Measurements from ENCODE around the gene KIAA0586. TPM values are rescaled to one million over a fixed set of nuclear protein-coding genes. Genes with fewer than 3 reads are reported as not detected.

Gene KIAA0586
- total RNA-seq, 1 experiment from 2014 or later = 42.3 TPM

GRCh38 chr14:58439476-58439875 is 12.0 kb downstream of the KIAA0586 start:
- Histone ChIP-seq H3K36me3 (ENCODE audit: insufficient read depth, low read length) (peaks cover 37% of the 10 kb centered on the region), H3K9me3 (ENCODE audit: low read length) (no peaks in the 10 kb centered on the region), H3K79me2 (ENCODE audit: low read length) (no peaks in the 10 kb centered on the region; the same call in 1 of the 2 replicates), H3K4me1 (ENCODE audit: low read length) (no peaks in the 10 kb centered on the region), H2AFZ (ENCODE audit: low read length) (no peak overlapping the region), H4K20me1 (ENCODE audit: insufficient read depth, low read depth, low read length) (no peaks in the 10 kb centered on the region), H3K27ac (ENCODE audit: low read length) (no peak overlapping the region), H3K27me3 (ENCODE audit: low read length) (no peaks in the 10 kb centered on the region), H3K4me2 (ENCODE audit: low read depth, low read length, poor library complexity, severe bottlenecking) (no peak overlapping the region), H3K4me3 (ENCODE audit: low read length) (no peak overlapping the region), H3K9ac (ENCODE audit: low read length) (no peak overlapping the region), H3K9me2 (replicated peaks; ENCODE audit: insufficient read depth, low read length) (no peaks in the 10 kb centered on the region)
- DNase-seq = no peak

DNA sequence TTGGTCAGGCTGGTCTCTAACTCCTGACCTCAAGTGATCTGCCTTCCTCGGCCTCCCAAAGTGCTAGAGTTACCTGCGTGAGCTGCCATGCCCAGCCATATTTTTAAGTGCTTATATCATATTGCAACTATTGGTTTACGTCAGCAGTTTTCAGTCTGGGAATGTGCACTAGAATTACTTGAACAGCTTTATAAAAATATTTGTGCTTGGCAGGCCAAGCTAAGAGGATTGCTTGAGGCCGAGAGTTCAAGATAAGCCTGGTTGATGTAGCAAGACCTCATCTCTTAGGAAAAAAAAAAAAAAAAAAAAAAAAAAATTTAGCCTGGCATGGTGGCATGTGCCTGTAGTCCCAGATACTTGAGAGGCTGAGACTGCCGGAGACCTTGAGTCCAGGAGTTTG is 17.1 kb downstream of the KIAA0586 start:
- Histone ChIP-seq H3K27me3 (ENCODE audit: low read length) (no peaks in the 10 kb centered on the region), H3K36me3 (ENCODE audit: insufficient read depth, low read length) (peaks cover 44% of the 10 kb centered on the region), H2AFZ (ENCODE audit: low read length) (no peak overlapping the region), H3K9me3 (ENCODE audit: low read length) (no peaks in the 10 kb centered on the region), H3K4me1 (ENCODE audit: low read length) (no peaks in the 10 kb centered on the region), H3K79me2 (ENCODE audit: low read length) (peaks cover 12% of the 10 kb centered on the region; the same call in 1 of the 2 replicates), H3K4me3 (ENCODE audit: low read length) (no peak overlapping the region), H3K9me2 (replicated peaks; ENCODE audit: insufficient read depth, low read length) (no peaks in the 10 kb centered on the region), H4K20me1 (ENCODE audit: insufficient read depth, low read depth, low read length) (no peaks in the 10 kb centered on the region), H3K27ac (ENCODE audit: low read length) (no peak overlapping the region), H3K9ac (ENCODE audit: low read length) (no peak overlapping the region), H3K4me2 (ENCODE audit: low read depth, low read length, poor library complexity, severe bottlenecking) (no peak overlapping the region)
- DNase-seq = no peak

DNA sequence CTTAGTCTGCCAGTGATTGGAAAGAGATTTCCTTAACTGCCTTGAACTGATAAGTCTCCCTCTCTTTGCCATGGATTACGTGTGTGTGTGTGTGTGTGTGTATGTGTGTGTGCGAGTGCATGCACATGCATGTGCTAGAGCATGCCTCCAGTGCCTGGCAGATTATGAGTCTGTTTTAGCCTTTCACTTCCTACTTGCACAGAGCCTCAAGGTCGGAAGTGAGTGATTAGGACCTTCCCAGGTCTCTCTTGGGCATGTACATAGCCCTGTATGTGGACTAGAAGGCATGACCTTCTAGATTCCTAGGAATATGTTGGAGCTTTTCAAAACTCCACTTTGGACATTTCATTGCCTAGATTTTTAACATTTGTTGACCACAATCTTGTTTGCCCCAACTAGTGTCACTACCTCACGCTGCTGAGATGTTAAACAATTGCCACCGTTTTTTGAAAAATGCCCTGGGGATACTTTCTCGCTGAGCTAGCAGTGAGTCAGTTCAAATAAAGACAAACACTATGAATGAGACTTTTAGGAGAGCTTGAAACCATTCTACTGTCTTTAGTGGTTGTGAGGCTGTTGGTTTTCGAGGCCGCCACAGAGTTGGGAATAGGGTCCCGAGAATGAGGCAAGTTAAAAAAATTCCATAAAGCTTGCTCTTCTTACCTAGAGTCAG is 28.2 kb downstream of the KIAA0586 start:
- H3K27ac ChIP-seq (ENCODE audit: low read length) = no peak overlapping the region
- H4K20me1 ChIP-seq (ENCODE audit: insufficient read depth, low read depth, low read length) = no peaks in the 10 kb centered on the region
- peaks cover 68% of the 10 kb centered on the region for H3K36me3 ChIP-seq (ENCODE audit: insufficient read depth, low read length)
- H3K79me2 ChIP-seq (ENCODE audit: low read length) = no peaks in the 10 kb centered on the region
- H3K9me3 ChIP-seq (ENCODE audit: low read length) = no peaks in the 10 kb centered on the region
- no peak for DNase-seq
- no peaks in the 10 kb centered on the region for H3K27me3 ChIP-seq (ENCODE audit: low read length)
- no peak overlapping the region for H3K4me2 ChIP-seq (ENCODE audit: low read depth, low read length, poor library complexity, severe bottlenecking)
- no peaks in the 10 kb centered on the region for H3K9me2 ChIP-seq (replicated peaks; ENCODE audit: insufficient read depth, low read length)
- H3K9ac ChIP-seq (ENCODE audit: low read length) = no peak overlapping the region
- H3K4me1 ChIP-seq (ENCODE audit: low read length) = no peaks in the 10 kb centered on the region
- H3K4me3 ChIP-seq (ENCODE audit: low read length) = no peak overlapping the region
- H2AFZ ChIP-seq (ENCODE audit: low read length) = no peak overlapping the region

- Histone ChIP-seq H3K4me3 (ENCODE audit: low read length) (no peak overlapping the region), H3K4me2 (ENCODE audit: low read depth, low read length, poor library complexity, severe bottlenecking) (no peak overlapping the region), H3K4me1 (ENCODE audit: low read length) (no peaks in the 10 kb centered on the region), H3K36me3 (ENCODE audit: insufficient read depth, low read length) (peaks cover 70% of the 10 kb centered on the region; the same call in 1 of the 2 replicates), H4K20me1 (ENCODE audit: insufficient read depth, low read depth, low read length) (no peaks in the 10 kb centered on the region), H3K9me3 (ENCODE audit: low read length) (no peaks in the 10 kb centered on the region), H3K9me2 (replicated peaks; ENCODE audit: insufficient read depth, low read length) (no peaks in the 10 kb centered on the region), H2AFZ (ENCODE audit: low read length) (no peak overlapping the region), H3K27ac (ENCODE audit: low read length) (no peak overlapping the region), H3K9ac (ENCODE audit: low read length) (no peak overlapping the region), H3K27me3 (ENCODE audit: low read length) (no peaks in the 10 kb centered on the region), H3K79me2 (ENCODE audit: low read length) (peaks cover 4% of the 10 kb centered on the region; the same call in 1 of the 2 replicates)
- no peak for DNase-seq
Measured at GRCh38 chr14:58460772-58461171, 33.3 kb downstream of the KIAA0586 start.

- no peak overlapping the region for H3K9ac ChIP-seq (ENCODE audit: low read length)
- no peaks in the 10 kb centered on the region for H3K9me2 ChIP-seq (replicated peaks; ENCODE audit: insufficient read depth, low read length)
- no peak overlapping the region for H3K27ac ChIP-seq (ENCODE audit: low read length)
- no peak overlapping the region for H2AFZ ChIP-seq (ENCODE audit: low read length)
- H3K9me3 ChIP-seq (ENCODE audit: low read length) = no peaks in the 10 kb centered on the region
- H3K36me3 ChIP-seq (ENCODE audit: insufficient read depth, low read length) = peaks cover 62% of the 10 kb centered on the region; the same call in 1 of the 2 replicates
- no peak overlapping the region for H3K4me3 ChIP-seq (ENCODE audit: low read length)
- H3K4me2 ChIP-seq (ENCODE audit: low read depth, low read length, poor library complexity, severe bottlenecking) = no peak overlapping the region
- H3K79me2 ChIP-seq (ENCODE audit: low read length) = peaks cover 4% of the 10 kb centered on the region
- no peaks in the 10 kb centered on the region for H3K4me1 ChIP-seq (ENCODE audit: low read length)
- DNase-seq = no peak
- H3K27me3 ChIP-seq (ENCODE audit: low read length) = no peaks in the 10 kb centered on the region
- no peaks in the 10 kb centered on the region for H4K20me1 ChIP-seq (ENCODE audit: insufficient read depth, low read depth, low read length)
Measured at GRCh38 chr14:58463147-58463546, 35.6 kb downstream of the KIAA0586 start.

DNA sequence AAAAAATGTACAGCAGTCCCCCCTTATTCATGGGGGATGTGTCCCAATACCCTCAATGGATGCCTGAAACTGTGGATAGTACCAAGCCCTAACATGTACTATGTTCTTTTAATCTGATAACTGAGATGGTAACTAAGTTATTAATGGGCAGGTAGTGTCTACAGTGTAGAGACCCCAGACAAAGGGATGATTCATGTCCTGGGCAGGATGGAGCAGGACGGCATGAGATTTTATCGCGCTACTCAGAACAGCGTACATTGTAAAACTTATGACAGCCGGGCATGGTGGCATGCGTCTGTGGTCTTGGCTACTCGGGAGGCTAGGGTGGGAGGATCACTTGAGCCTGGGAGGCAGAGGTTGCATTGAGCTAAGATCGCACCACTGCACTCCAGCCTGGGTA is 37.1 kb downstream of the KIAA0586 start:
- Histone ChIP-seq H3K9me3 (ENCODE audit: low read length) (no peaks in the 10 kb centered on the region), H3K4me3 (ENCODE audit: low read length) (no peak overlapping the region), H3K4me1 (ENCODE audit: low read length) (no peaks in the 10 kb centered on the region), H3K36me3 (ENCODE audit: insufficient read depth, low read length) (peaks cover 61% of the 10 kb centered on the region; the same call in 1 of the 2 replicates), H3K79me2 (ENCODE audit: low read length) (peaks cover 4% of the 10 kb centered on the region), H3K27me3 (ENCODE audit: low read length) (no peaks in the 10 kb centered on the region), H4K20me1 (ENCODE audit: insufficient read depth, low read depth, low read length) (no peaks in the 10 kb centered on the region), H3K4me2 (ENCODE audit: low read depth, low read length, poor library complexity, severe bottlenecking) (no peak overlapping the region), H3K9ac (ENCODE audit: low read length) (no peak overlapping the region), H3K27ac (ENCODE audit: low read length) (no peak overlapping the region), H3K9me2 (replicated peaks; ENCODE audit: insufficient read depth, low read length) (no peaks in the 10 kb centered on the region), H2AFZ (ENCODE audit: low read length) (no peak overlapping the region)
- DNase-seq = no peak

DNA sequence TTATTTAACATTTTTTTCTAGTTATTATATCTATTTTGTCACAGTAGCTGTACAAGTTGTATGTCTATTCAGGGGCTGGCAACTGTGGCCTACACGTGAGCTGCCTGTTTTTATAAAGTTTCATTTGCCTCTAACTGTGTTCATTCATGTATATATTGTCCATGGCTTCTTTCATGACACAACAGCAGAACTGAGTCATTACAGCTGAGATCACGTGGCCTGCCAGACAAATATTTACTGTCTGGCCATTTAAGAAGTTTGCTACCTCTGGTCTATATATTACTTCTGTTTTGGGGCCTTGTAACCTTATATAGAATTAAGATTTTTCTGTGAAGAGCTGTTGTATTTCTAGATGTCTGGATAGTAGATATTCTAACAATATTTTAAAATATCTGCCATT is 37.9 kb downstream of the KIAA0586 start:
- H4K20me1 ChIP-seq (ENCODE audit: insufficient read depth, low read depth, low read length) = no peaks in the 10 kb centered on the region
- no peak overlapping the region for H2AFZ ChIP-seq (ENCODE audit: low read length)
- no peaks in the 10 kb centered on the region for H3K4me1 ChIP-seq (ENCODE audit: low read length)
- no peaks in the 10 kb centered on the region for H3K9me2 ChIP-seq (replicated peaks; ENCODE audit: insufficient read depth, low read length)
- no peaks in the 10 kb centered on the region for H3K9me3 ChIP-seq (ENCODE audit: low read length)
- H3K27me3 ChIP-seq (ENCODE audit: low read length) = no peaks in the 10 kb centered on the region
- peaks cover 4% of the 10 kb centered on the region for H3K79me2 ChIP-seq (ENCODE audit: low read length)
- DNase-seq = no peak
- H3K4me2 ChIP-seq (ENCODE audit: low read depth, low read length, poor library complexity, severe bottlenecking) = no peak overlapping the region
- H3K4me3 ChIP-seq (ENCODE audit: low read length) = no peak overlapping the region
- peaks cover 53% of the 10 kb centered on the region; the same call in 1 of the 2 replicates for H3K36me3 ChIP-seq (ENCODE audit: insufficient read depth, low read length)
- H3K9ac ChIP-seq (ENCODE audit: low read length) = no peak overlapping the region
- H3K27ac ChIP-seq (ENCODE audit: low read length) = no peak overlapping the region

DNA sequence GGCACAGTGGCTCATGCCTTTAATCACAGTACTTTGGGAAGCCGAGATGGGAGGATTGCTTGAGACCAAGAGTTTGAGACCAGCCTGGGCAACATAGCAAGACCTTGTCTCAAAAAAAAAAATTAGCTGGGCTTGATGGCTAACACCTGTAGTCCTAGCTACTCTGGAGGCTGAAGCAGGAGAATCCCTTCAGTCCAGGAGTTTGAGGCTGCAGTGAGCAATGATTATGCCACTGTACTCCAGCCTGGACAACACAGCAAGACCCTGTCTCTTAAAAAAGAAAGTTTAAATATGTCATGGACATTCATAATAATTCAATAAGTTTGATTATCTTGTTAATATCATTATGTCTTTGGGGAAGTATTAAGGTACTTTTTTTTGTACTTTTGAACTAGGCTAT is 38.9 kb downstream of the KIAA0586 start:
- no peak for DNase-seq
- no peaks in the 10 kb centered on the region for H3K27me3 ChIP-seq (ENCODE audit: low read length)
- no peaks in the 10 kb centered on the region for H3K4me1 ChIP-seq (ENCODE audit: low read length)
- H3K9me3 ChIP-seq (ENCODE audit: low read length) = no peaks in the 10 kb centered on the region
- H3K9ac ChIP-seq (ENCODE audit: low read length) = no peak overlapping the region
- H2AFZ ChIP-seq (ENCODE audit: low read length) = no peak overlapping the region
- H3K79me2 ChIP-seq (ENCODE audit: low read length) = peaks cover 4% of the 10 kb centered on the region
- no peaks in the 10 kb centered on the region for H4K20me1 ChIP-seq (ENCODE audit: insufficient read depth, low read depth, low read length)
- peaks cover 48% of the 10 kb centered on the region; the same call in 1 of the 2 replicates for H3K36me3 ChIP-seq (ENCODE audit: insufficient read depth, low read length)
- no peak overlapping the region for H3K27ac ChIP-seq (ENCODE audit: low read length)
- H3K9me2 ChIP-seq (replicated peaks; ENCODE audit: insufficient read depth, low read length) = no peaks in the 10 kb centered on the region
- H3K4me3 ChIP-seq (ENCODE audit: low read length) = no peak overlapping the region
- H3K4me2 ChIP-seq (ENCODE audit: low read depth, low read length, poor library complexity, severe bottlenecking) = no peak overlapping the region
